HFFc6 (cell line): Measurements from ENCODE around the gene SLC7A1. TPM values are rescaled to one million over a fixed set of nuclear protein-coding genes. Genes with fewer than 3 reads are reported as not detected.

Source experiments
- DNase-seq: peaks from one replicate; pipeline ENCODE4 v3.0.0-alpha.2; 2018
- H3K27ac Mint-ChIP-seq: 2 replicates; pipeline ENCODE4 v1.8.0; 2020; ENCODE audit warnings: mild to moderate bottlenecking, mixed read lengths
- H3K27me3 Mint-ChIP-seq: 2 replicates; pipeline ENCODE4 v1.8.0; 2021; ENCODE audit warnings: mild to moderate bottlenecking, moderate library complexity, mixed read lengths; ENCODE audit not compliant: insufficient read depth
- H3K36me3 Mint-ChIP-seq: 2 replicates; pipeline ENCODE4 v1.8.0; 2021; ENCODE audit warnings: low read depth, mixed read lengths
- H3K4me1 Mint-ChIP-seq: 2 replicates; pipeline ENCODE4 v1.8.0; 2020; ENCODE audit warnings: low read depth, mixed read lengths
- H3K4me3 Mint-ChIP-seq: 2 replicates; pipeline ENCODE4 v1.8.0; 2020; ENCODE audit warnings: mild to moderate bottlenecking, moderate library complexity, mixed read lengths
- H3K9me3 Mint-ChIP-seq: 2 replicates; pipeline ENCODE4 v1.8.0; 2020; ENCODE audit warnings: mild to moderate bottlenecking, mixed read lengths
- total RNA-seq, 6 experiments: library from RNA; stranded (reverse); fragmentation: NEBNext Ultra II Directional; extraction: Animal tissue kit (Norgen Biotek cat#: 25700); gene quantifications; 2 replicates in 1 of 6; 3 replicates in 5 of 6; pipeline ENCODE4 v1.2.3, GENCODE V29; 2021
- TF ChIP-seq, protein P1 (sequence below): fragments of 200-600 bp; sonication (generic); IDR thresholded peaks from 2 replicates; pipeline ENCODE4 v1.5.0; 2021; ENCODE audit warnings: antibody characterized with exemption, mild to moderate bottlenecking

SLC7A1 gene
- total RNA-seq, 6 experiments from 2014 or later = 134 to 174 (median 144) TPM

- TF ChIP-seq, protein P1, sequence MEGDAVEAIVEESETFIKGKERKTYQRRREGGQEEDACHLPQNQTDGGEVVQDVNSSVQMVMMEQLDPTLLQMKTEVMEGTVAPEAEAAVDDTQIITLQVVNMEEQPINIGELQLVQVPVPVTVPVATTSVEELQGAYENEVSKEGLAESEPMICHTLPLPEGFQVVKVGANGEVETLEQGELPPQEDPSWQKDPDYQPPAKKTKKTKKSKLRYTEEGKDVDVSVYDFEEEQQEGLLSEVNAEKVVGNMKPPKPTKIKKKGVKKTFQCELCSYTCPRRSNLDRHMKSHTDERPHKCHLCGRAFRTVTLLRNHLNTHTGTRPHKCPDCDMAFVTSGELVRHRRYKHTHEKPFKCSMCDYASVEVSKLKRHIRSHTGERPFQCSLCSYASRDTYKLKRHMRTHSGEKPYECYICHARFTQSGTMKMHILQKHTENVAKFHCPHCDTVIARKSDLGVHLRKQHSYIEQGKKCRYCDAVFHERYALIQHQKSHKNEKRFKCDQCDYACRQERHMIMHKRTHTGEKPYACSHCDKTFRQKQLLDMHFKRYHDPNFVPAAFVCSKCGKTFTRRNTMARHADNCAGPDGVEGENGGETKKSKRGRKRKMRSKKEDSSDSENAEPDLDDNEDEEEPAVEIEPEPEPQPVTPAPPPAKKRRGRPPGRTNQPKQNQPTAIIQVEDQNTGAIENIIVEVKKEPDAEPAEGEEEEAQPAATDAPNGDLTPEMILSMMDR = no peak
- peak overlapping the region; percentile 60 for H3K27ac Mint-ChIP-seq
- H3K4me3 Mint-ChIP-seq = no peak overlapping the region
- no peak for DNase-seq
- H3K36me3 Mint-ChIP-seq = peaks cover 9% of the 10 kb centered on the region
- no peaks in the 10 kb centered on the region for H3K9me3 Mint-ChIP-seq
- peaks cover 63% of the 10 kb centered on the region for H3K4me1 Mint-ChIP-seq
- no peaks in the 10 kb centered on the region for H3K27me3 Mint-ChIP-seq
These were observed 32.6 kb downstream of the SLC7A1 start for GRCh38 chr13:29562786-29563438.

DNA sequence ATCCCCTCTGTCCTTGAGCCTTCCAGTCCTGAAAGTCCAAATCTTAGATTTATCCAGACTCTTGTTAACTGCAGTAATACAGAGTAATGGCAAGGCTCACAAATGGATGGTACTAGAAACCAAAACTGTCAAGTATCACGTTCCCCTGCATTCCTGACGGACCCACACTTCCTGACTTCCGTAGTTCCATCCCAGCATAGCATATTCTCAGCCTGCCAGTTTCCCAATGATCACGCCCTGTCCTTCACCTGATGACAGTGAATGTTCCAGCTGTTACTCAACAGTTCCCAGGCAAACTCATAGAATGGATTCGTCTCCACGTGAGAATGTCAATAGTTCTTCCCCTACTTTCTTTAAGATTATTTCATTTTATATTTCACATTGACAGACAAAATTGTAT, 33.6 kb downstream of the SLC7A1 start:
- Mint-ChIP-seq H3K4me1 (peaks cover 64% of the 10 kb centered on the region), H3K36me3 (peaks cover 9% of the 10 kb centered on the region), H3K9me3 (no peaks in the 10 kb centered on the region), H3K27me3 (no peaks in the 10 kb centered on the region), H3K27ac (peak overlapping the region; percentile 53), H3K4me3 (no peak overlapping the region)
- no peak for DNase-seq
- TF ChIP-seq, protein P1 = no peak

DNA sequence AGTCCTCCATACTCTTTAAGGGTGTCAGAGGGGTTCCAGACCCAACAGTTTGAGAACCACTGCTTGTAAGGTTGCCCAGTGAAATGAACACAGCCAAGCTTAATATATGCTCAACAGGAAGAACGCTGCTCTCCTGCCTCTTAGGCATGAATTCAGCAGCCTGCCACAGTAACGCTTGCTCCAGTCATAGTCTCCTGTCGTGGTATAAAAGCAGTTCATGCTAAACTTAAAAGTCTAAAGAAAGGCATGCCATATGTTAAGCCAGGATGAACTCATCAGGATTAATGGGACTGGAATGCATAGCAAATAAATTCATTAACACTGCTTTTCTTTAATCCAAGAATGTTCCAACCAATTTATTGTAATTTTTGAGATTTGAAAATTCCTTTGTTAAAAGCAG, 38.7 kb downstream of the SLC7A1 start:
- H3K36me3 Mint-ChIP-seq = peaks cover 25% of the 10 kb centered on the region
- H3K27ac Mint-ChIP-seq = peak overlapping the region; percentile 45; the same call in 1 of the 2 replicates
- TF ChIP-seq, protein P1 = no peak
- no peak overlapping the region for H3K4me3 Mint-ChIP-seq
- no peaks in the 10 kb centered on the region; the same call in 1 of the 2 replicates for H3K27me3 Mint-ChIP-seq
- DNase-seq = no peak
- no peaks in the 10 kb centered on the region for H3K9me3 Mint-ChIP-seq
- H3K4me1 Mint-ChIP-seq = peaks cover 57% of the 10 kb centered on the region

DNA sequence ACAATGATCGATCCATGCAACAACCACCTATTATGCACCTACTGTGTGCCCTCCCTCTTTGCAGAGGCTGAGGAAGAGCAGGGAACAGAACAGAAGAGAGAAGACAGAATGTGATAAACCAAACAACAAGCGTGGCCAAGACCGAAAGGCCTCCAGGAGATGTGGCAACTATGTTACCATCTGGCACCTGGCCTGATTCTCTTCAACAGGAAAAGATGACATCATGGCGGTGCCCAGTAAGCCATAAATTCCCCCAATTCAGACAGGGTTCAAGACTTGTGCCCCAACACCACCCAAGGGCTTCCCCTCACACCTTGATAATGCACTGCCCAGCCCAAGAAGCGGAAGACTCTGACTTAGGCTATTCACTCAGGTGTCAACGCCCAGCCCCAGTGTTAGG, 44.3 kb downstream of the SLC7A1 start:
- peaks cover 70% of the 10 kb centered on the region for H3K36me3 Mint-ChIP-seq
- H3K27ac Mint-ChIP-seq = peak overlapping the region; percentile 46; the same call in 1 of the 2 replicates
- H3K27me3 Mint-ChIP-seq = peaks cover 1% of the 10 kb centered on the region
- no peaks in the 10 kb centered on the region for H3K9me3 Mint-ChIP-seq
- H3K4me1 Mint-ChIP-seq = peaks cover 93% of the 10 kb centered on the region
- H3K4me3 Mint-ChIP-seq = no peak overlapping the region
- no peak for DNase-seq
- TF ChIP-seq, protein P1 = no peak

DNA sequence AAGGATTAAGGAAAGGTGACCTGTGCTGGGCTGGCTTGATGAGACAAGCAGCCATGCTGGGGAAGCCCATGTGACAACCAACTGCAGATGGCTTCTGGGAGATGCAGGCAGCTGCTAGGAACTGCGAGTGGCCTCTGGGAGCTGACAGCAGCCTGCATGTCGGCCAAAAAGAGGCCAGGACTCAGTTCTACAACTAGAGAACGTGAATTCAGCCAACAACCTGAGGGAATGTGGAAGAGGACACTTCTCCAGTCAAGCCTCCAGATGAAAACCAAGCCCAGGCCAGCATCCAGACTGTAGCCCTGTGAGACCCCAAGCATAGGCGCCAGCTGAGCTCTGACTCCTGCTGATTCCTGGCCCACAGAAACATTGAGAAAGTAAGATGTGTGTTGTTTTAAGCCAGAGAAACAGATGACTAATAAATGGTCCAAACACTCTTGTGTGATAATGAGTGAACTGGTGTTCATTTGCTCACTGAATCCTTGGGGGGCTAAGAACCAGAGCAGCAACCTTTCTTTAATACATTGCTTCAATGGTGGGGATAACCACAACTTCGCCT, 45.0 kb downstream of the SLC7A1 start:
- Mint-ChIP-seq H3K4me3 (no peak overlapping the region), H3K27ac (peak overlapping the region; percentile 46), H3K27me3 (peaks cover 1% of the 10 kb centered on the region), H3K36me3 (peaks cover 71% of the 10 kb centered on the region), H3K9me3 (no peaks in the 10 kb centered on the region), H3K4me1 (peaks cover 92% of the 10 kb centered on the region)
- TF ChIP-seq, protein P1 = no peak
- no peak for DNase-seq
